GM06990 (cell line): ENCODE measurements around the gene ZBTB22.
"Not testable (repeated sequence)": the region's sequence is repeated elsewhere in the genome, so short reads cannot be mapped to it uniquely, and the experiment has no call there.

Source experiments
- DNase-seq: peaks from one replicate; pipeline ENCODE4 v3.0.0-alpha.2; 2011; ENCODE audit not compliant: insufficient read length; ENCODE audit errors: extremely low read depth
- H3K27me3 ChIP-seq: replicated peaks from 2 replicates; pipeline ENCODE4 v1.6.0; 2011; ENCODE audit warnings: low read length; ENCODE audit not compliant: control insufficient read depth, insufficient read depth
- H3K36me3 ChIP-seq: 2 replicates; pipeline ENCODE4 v1.5.1; 2011; ENCODE audit warnings: low read length; ENCODE audit not compliant: control insufficient read depth, insufficient read depth
- H3K4me3 ChIP-seq: replicated peaks from 2 replicates; pipeline ENCODE4 v1.5.1; 2011; ENCODE audit warnings: low read depth, mild to moderate bottlenecking, control low read depth, low read length
- TF ChIP-seq, protein P1 (sequence below): IDR thresholded peaks from 2 replicates; pipeline ENCODE4 v1.5.1; 2011; ENCODE audit warnings: low read length, control low read depth, mild to moderate bottlenecking, inconsistent platforms; ENCODE audit not compliant: insufficient read depth, poor library complexity, severe bottlenecking

Gene ZBTB22, protein sequence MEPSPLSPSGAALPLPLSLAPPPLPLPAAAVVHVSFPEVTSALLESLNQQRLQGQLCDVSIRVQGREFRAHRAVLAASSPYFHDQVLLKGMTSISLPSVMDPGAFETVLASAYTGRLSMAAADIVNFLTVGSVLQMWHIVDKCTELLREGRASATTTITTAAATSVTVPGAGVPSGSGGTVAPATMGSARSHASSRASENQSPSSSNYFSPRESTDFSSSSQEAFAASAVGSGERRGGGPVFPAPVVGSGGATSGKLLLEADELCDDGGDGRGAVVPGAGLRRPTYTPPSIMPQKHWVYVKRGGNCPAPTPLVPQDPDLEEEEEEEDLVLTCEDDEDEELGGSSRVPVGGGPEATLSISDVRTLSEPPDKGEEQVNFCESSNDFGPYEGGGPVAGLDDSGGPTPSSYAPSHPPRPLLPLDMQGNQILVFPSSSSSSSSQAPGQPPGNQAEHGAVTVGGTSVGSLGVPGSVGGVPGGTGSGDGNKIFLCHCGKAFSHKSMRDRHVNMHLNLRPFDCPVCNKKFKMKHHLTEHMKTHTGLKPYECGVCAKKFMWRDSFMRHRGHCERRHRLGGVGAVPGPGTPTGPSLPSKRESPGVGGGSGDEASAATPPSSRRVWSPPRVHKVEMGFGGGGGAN

GRCh38 chr6:33317669-33318425 lies at the start of gene ZBTB22:
Gene ZBTB22, minus strand, starts transcription at chr6:33317744. Its CDS starts 828 bp downstream, at chr6:33316916.
- Histone ChIP-seq H3K4me3 (peak within 1 kb of the TSS; percentile 73), H3K27me3 (no peaks in the 10 kb centered on the region), H3K36me3 (peaks cover 25% of the 10 kb centered on the region)
- peak; percentile 93 for DNase-seq
- TF ChIP-seq, protein P1, sequence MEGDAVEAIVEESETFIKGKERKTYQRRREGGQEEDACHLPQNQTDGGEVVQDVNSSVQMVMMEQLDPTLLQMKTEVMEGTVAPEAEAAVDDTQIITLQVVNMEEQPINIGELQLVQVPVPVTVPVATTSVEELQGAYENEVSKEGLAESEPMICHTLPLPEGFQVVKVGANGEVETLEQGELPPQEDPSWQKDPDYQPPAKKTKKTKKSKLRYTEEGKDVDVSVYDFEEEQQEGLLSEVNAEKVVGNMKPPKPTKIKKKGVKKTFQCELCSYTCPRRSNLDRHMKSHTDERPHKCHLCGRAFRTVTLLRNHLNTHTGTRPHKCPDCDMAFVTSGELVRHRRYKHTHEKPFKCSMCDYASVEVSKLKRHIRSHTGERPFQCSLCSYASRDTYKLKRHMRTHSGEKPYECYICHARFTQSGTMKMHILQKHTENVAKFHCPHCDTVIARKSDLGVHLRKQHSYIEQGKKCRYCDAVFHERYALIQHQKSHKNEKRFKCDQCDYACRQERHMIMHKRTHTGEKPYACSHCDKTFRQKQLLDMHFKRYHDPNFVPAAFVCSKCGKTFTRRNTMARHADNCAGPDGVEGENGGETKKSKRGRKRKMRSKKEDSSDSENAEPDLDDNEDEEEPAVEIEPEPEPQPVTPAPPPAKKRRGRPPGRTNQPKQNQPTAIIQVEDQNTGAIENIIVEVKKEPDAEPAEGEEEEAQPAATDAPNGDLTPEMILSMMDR = no peak

DNA sequence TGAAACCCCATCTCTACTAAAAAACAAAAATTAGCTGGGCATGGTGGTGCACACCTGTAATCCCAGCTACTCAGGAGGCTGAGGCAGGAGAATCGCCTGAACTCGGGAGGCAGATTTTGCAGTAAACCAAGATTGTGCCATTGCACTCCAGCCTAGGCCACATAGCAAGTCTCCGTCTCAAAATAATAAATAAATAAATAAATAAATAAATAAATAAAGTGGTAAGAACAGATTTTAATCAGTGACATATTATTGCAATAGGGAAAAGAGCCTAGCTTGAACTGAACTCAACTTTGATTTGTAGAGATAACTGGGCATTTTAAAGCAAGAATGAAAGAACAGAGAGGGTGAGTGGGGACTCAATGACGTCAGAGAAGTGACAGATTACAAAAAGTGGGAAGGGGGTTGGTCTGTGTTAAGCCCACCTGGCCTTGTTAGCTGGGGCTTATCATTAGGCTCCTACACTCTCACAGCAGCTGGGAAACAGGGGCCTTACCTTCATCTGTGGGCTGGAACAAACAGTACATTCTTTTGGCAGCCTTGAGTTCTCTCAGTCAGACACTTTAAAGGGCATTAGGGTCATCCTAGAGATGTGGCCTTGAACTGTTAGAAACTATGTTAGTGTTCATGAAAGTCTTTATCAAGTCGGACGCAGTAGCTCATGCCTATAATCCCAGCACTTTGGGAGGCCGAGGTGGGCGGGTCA lies 49.6 kb upstream of the ZBTB22 start:
- Histone ChIP-seq H3K36me3 (no peaks in the 10 kb centered on the region), H3K4me3 (no peak overlapping the region), H3K27me3 (no peaks in the 10 kb centered on the region)
- DNase-seq = no peak
- TF ChIP-seq, protein P1 = no peak

- not testable (repeated sequence) for H3K36me3 ChIP-seq, H3K4me3 ChIP-seq, H3K27me3 ChIP-seq, DNase-seq
Observed at GRCh38 chr6:33365206-33365971, 47.8 kb upstream of the ZBTB22 start.

- H3K36me3 ChIP-seq, DNase-seq, H3K4me3 ChIP-seq, H3K27me3 ChIP-seq: not testable (repeated sequence)
Observed at GRCh38 chr6:33364475-33365205, 47.1 kb upstream of the ZBTB22 start.

GRCh38 chr6:33363486-33363885 lies 45.9 kb upstream of the ZBTB22 start:
- H3K36me3 ChIP-seq, H3K27me3 ChIP-seq, DNase-seq, H3K4me3 ChIP-seq: not testable (repeated sequence)

GRCh38 chr6:33359331-33359730 lies 41.8 kb upstream of the ZBTB22 start:
- TF ChIP-seq, protein P1 = no peak
- Histone ChIP-seq H3K36me3 (no peaks in the 10 kb centered on the region), H3K27me3 (no peaks in the 10 kb centered on the region; the same call in 1 of the 2 replicates), H3K4me3 (no peak overlapping the region)
- no peak for DNase-seq

GRCh38 chr6:33357160-33357871 lies 39.8 kb upstream of the ZBTB22 start:
- not testable (repeated sequence) for H3K4me3 ChIP-seq, H3K27me3 ChIP-seq, DNase-seq, H3K36me3 ChIP-seq
